ENCODE results near the gene FAM184A. TPM values are rescaled to one million over a fixed set of nuclear protein-coding genes. Genes with fewer than 3 reads are reported as not detected.

Gene FAM184A
- total RNA-seq, 4 donors from 2014 or later, result 6.2 to 8.1 (median 7.1) TPM

DNA sequence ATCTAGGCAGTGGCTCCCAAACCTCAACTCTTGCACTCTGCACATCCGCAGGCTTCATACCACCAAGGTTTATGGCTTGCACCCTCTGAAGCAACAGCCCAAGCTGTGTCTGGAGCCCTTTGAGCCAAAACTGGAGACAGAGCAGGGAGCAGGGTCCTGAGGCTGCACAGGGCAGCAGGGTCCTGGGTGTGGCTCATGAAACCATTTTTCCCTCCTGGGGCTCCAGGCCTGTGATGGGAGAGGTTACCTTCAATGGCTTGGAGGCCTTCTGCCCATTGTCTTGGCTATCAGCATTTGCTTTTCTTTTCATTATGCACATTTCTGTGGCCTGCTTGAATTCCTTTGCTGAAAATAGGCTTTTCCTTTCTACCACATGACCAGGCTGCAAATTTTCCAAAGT is 6.3 kb upstream of the FAM184A start:
- TF ChIP-seq, protein P1, sequence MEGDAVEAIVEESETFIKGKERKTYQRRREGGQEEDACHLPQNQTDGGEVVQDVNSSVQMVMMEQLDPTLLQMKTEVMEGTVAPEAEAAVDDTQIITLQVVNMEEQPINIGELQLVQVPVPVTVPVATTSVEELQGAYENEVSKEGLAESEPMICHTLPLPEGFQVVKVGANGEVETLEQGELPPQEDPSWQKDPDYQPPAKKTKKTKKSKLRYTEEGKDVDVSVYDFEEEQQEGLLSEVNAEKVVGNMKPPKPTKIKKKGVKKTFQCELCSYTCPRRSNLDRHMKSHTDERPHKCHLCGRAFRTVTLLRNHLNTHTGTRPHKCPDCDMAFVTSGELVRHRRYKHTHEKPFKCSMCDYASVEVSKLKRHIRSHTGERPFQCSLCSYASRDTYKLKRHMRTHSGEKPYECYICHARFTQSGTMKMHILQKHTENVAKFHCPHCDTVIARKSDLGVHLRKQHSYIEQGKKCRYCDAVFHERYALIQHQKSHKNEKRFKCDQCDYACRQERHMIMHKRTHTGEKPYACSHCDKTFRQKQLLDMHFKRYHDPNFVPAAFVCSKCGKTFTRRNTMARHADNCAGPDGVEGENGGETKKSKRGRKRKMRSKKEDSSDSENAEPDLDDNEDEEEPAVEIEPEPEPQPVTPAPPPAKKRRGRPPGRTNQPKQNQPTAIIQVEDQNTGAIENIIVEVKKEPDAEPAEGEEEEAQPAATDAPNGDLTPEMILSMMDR (IDR thresholded peaks at IDR 0.05; ENCODE audit: low read depth), result no peak

- TF ChIP-seq, protein P1 (IDR thresholded peaks at IDR 0.05; ENCODE audit: low read depth), result no peak
Measured at GRCh38 chr6:119083007-119083406, 4.5 kb upstream of the FAM184A start.

DNA sequence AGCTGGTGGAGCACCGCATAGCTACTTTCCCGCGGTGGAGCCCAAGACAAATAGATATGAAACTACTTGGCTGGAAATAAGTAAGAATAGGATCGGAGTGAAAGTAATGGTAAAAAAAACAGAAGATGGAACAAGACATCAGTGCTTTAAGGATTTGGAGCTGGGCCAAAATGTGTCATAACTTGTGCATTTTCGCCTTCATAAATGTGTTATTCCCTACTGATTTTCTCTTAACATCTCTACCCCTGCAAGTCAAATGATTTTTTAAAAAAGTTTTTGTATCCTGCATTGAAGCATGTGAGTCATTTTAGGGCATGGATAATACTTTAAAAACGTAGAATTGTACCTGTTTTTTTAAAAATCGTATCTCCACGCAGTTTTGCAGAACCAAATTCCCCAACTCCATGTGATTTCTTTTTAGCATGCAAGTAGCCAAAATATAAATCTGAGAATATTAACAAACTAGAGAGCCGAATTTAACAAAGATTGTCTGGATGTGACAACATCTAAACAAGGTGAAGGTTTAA is 882 bp upstream of the FAM184A start:
- TF ChIP-seq, protein P1 (IDR thresholded peaks at IDR 0.05; ENCODE audit: low read depth), result no peak

GRCh38 chr6:119077643-119078375 is 655 bp downstream of the FAM184A start:
- TF ChIP-seq, protein P1 (IDR thresholded peaks at IDR 0.05; ENCODE audit: low read depth), result no peak

DNA sequence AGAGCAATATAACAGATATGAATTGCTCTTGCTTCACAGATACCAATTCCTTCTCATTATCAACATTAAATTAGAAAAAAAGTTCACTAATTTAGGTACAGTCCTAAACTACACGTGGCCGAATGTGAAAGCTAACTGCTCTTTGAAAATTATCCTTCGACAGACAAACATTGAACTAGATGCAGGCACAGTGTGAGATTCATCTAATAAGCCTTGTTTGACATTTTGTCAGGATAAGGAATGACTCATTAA is 1.1 kb downstream of the FAM184A start:
- TF ChIP-seq, protein P1 (IDR thresholded peaks at IDR 0.05; ENCODE audit: low read depth), result no peak

GRCh38 chr6:119076576-119077390 is 1.7 kb downstream of the FAM184A start:
- TF ChIP-seq, protein P1 (IDR thresholded peaks at IDR 0.05; ENCODE audit: low read depth), result no peak

- TF ChIP-seq, protein P1 (IDR thresholded peaks at IDR 0.05; ENCODE audit: low read depth), result no peak
Measured at GRCh38 chr6:119076173-119076572, 2.3 kb downstream of the FAM184A start.
